Activated CD4-positive, alpha-beta memory T cell treated with anti-CD3 and anti-CD28 coated beads for 36 hours (primary cell): ENCODE measurements around the gene CAND1. TPM values are rescaled to one million over a fixed set of nuclear protein-coding genes. Genes with fewer than 3 reads are reported as not detected.
"Not testable (repeated sequence)": the region's sequence is repeated elsewhere in the genome, so short reads cannot be mapped to it uniquely, and the experiment has no call there.

Experiments
- CTCF ChIA-PET: fragments of 350-600 bp; sonication (Branson Sonifier 250); formaldehyde crosslinking; loops from one replicate; lab custom pipeline; 2021; ENCODE audit warnings: antibody characterized with exemption, inconsistent platforms; lab: Charles Lee
- POLR2A ChIA-PET: fragments of 350-600 bp; sonication (Branson Sonifier 250); formaldehyde crosslinking; loops from one replicate; lab custom pipeline; 2021; ENCODE audit warnings: antibody characterized with exemption; lab: Charles Lee
- DNase-seq: peaks from one replicate; pipeline ENCODE4 v3.0.0-alpha.2; 2020
- H3K27ac Mint-ChIP-seq: one replicate; pipeline ENCODE4 v1.8.0; 2021; ENCODE audit warnings: mixed read lengths
- H3K27me3 Mint-ChIP-seq: one replicate; pipeline ENCODE4 v1.8.0; 2021; ENCODE audit warnings: mixed read lengths
- H3K36me3 Mint-ChIP-seq: one replicate; pipeline ENCODE4 v1.8.0; 2021; ENCODE audit warnings: mixed read lengths
- H3K4me1 Mint-ChIP-seq: one replicate; pipeline ENCODE4 v1.8.0; 2021; ENCODE audit warnings: low read depth, mixed read lengths
- H3K4me3 Mint-ChIP-seq: one replicate; pipeline ENCODE4 v1.8.0; 2021; ENCODE audit warnings: mild to moderate bottlenecking, mixed read lengths
- H3K9me3 Mint-ChIP-seq: one replicate; pipeline ENCODE4 v1.8.0; 2021; ENCODE audit warnings: mixed read lengths
- intact Hi-C: fragments of 100-400 bp; cut with micrococcal nuclease; formaldehyde crosslinking; loops from one replicate; pipeline ENCODE4 v1.15.1; 2023
- total RNA-seq, 2 experiments: library from RNA; stranded (reverse); gene quantifications; one replicate each; pipeline ENCODE4 v1.2.3, GENCODE V29; 2021

The CAND1 gene
- total RNA-seq, 2 experiments from 2014 or later, result 213 to 219 TPM

- no peak for DNase-seq
- ChIA-PET POLR2A (interaction anchor here (0.6 kb wide), 1 partner anchor 328 kb away, joined by 3 read pairs; the partner anchor contains the start of gene DYRK2), CTCF (no interaction called here)
- peaks cover 18% of the 10 kb centered on the region for H3K4me1 Mint-ChIP-seq
- H3K27me3 Mint-ChIP-seq, result no peaks in the 10 kb centered on the region
- no peak overlapping the region for H3K4me3 Mint-ChIP-seq
- peaks cover 12% of the 10 kb centered on the region for H3K9me3 Mint-ChIP-seq
- intact Hi-C loops, result no loop called here
- peaks cover 27% of the 10 kb centered on the region for H3K36me3 Mint-ChIP-seq
- H3K27ac Mint-ChIP-seq, result no peak overlapping the region
These were observed 51.6 kb downstream of the CAND1 start for GRCh38 chr12:67320614-67321295.

DNA sequence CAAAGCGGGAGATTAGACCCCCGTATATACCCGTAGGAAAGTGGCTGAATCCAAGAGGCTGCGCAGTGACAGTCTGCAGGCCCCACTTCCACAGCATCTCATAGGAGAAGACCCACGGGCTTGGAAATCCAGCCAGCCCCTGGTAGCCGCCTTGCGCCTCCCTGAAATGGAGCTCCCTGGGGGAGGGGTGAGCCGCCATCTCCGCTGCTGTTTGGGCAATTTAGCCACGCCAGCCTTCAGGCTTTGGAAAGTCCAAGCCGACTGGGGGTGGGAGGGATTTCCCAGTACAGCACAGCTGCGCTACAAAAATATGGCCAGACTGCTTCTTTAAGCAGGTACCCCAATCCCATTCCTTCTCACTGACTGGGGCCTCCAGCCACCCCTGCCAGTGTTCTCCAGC is 53.4 kb downstream of the CAND1 start:
- Mint-ChIP-seq H3K9me3 (peaks cover 12% of the 10 kb centered on the region), H3K27ac (no peak overlapping the region), H3K27me3 (no peaks in the 10 kb centered on the region), H3K4me3 (no peak overlapping the region), H3K4me1 (peaks cover 18% of the 10 kb centered on the region), H3K36me3 (peaks cover 19% of the 10 kb centered on the region)
- DNase-seq, result no peak
- POLR2A ChIA-PET, result no interaction called here
- CTCF ChIA-PET, result no interaction called here
- intact Hi-C loops, result no loop called here

DNA sequence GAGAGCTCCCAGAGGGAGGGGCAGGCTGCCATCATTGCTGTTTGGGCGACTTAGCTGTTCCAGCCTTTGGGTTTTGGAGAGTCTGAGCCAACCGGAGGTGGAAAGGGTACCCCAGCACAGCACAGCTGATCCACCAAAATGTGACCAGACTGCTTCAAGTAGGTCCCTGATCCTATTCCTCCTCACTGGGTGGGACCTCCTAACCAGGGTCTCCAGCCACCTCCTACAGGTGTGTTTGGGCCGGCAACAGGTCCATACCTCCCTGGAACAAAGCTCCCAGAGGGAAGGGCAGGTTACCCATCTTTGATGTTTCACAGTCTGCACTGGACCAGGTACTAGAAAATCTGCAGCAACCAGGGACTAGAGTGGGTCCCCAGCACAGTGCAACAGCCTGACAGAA is 53.8 kb downstream of the CAND1 start:
- intact Hi-C loops, result no loop called here
- POLR2A ChIA-PET, result interaction anchor here (0.6 kb wide), 1 partner anchor 53 kb away, joined by 3 read pairs; no protein-coding TSS in a partner anchor
- Mint-ChIP-seq H3K9me3 (peaks cover 12% of the 10 kb centered on the region), H3K27ac (no peak overlapping the region), H3K4me3 (no peak overlapping the region), H3K36me3 (peaks cover 19% of the 10 kb centered on the region), H3K4me1 (peaks cover 18% of the 10 kb centered on the region), H3K27me3 (no peaks in the 10 kb centered on the region)
- CTCF ChIA-PET, result no interaction called here
- no peak for DNase-seq

DNA sequence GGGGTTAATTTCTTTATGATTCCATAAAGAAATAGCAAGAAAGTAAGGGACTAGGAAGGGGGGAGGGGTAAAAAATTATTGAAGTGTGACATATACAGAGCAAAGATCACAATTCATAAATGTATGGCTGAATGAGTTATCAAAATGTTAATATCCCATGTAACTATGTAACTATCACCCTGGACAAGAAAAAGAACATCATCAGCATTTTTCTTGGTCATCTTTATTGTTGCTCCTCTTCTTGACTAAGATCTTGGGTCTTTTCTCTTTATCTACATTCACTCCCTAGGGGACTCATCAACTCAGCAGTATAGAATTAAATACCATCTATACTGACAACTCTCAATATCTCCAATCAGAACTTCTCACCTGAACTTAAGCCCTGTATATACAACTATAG is 57.5 kb downstream of the CAND1 start:
- intact Hi-C loops, result no loop called here
- H3K9me3 Mint-ChIP-seq, result peaks cover 12% of the 10 kb centered on the region
- POLR2A ChIA-PET, result no interaction called here
- H3K4me3 Mint-ChIP-seq, result no peak overlapping the region
- DNase-seq, result no peak
- H3K4me1 Mint-ChIP-seq, result peaks cover 3% of the 10 kb centered on the region
- H3K36me3 Mint-ChIP-seq, result peaks cover 6% of the 10 kb centered on the region
- no peaks in the 10 kb centered on the region for H3K27me3 Mint-ChIP-seq
- CTCF ChIA-PET, result interaction anchor here (1.0 kb wide), 1 partner anchor 29 kb away, joined by 3 read pairs; no protein-coding TSS in a partner anchor
- H3K27ac Mint-ChIP-seq, result no peak overlapping the region

DNA sequence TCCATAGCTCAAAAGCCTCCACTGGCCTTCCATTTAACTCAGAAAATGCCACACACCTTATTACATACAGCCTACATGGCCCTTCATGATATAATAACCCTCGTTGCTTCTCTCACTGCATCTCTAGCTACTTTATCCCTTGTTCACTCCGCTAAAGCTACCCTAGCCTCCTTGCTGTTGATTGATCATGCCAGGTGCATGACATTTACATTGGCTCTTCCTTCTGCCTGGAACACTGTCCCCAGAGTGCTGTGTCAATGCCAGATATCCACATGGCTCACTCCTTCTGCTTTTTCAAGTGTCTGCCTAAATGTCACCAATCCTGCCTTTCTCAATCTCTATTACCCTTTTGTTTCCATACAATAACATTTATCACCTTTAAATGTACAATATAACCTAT is 58.3 kb downstream of the CAND1 start:
- Mint-ChIP-seq H3K4me3 (no peak overlapping the region), H3K27me3 (no peaks in the 10 kb centered on the region), H3K27ac (no peak overlapping the region), H3K9me3 (peaks cover 7% of the 10 kb centered on the region), H3K36me3 (no peaks in the 10 kb centered on the region), H3K4me1 (peaks cover 3% of the 10 kb centered on the region)
- no peak for DNase-seq
- POLR2A ChIA-PET, result no interaction called here
- intact Hi-C loops, result no loop called here
- CTCF ChIA-PET, result interaction anchor here (1.0 kb wide), 1 partner anchor 29 kb away, joined by 3 read pairs; no protein-coding TSS in a partner anchor

DNA sequence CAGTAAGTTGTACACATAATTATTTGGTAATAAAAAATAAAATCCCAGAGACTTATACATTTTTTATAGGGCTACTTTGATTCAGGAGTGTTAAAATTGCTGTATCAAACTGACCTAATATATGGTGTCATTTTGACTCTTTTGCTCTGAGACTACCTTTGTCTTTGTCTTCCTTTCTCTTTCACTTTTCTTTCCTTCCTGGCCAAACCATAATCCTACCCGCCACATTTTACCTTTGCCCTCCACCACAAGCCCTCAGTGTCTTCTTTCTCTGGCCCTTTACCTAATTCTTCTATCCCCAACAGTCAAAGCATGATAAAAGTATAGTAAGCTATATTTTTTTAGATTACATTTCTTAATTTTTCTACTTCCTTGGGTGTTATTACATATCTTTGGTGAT is 62.0 kb downstream of the CAND1 start:
- ChIA-PET POLR2A (no interaction called here), CTCF (interaction anchor here (0.7 kb wide), 1 partner anchor 299 kb away, joined by 3 read pairs; no protein-coding TSS in a partner anchor)
- no peak for DNase-seq
- peaks cover 2% of the 10 kb centered on the region for H3K36me3 Mint-ChIP-seq
- no peaks in the 10 kb centered on the region for H3K27me3 Mint-ChIP-seq
- no peak overlapping the region for H3K27ac Mint-ChIP-seq
- no peak overlapping the region for H3K4me3 Mint-ChIP-seq
- H3K9me3 Mint-ChIP-seq, result peaks cover 2% of the 10 kb centered on the region
- peaks cover 3% of the 10 kb centered on the region for H3K4me1 Mint-ChIP-seq
- intact Hi-C loops, result no loop called here

DNA sequence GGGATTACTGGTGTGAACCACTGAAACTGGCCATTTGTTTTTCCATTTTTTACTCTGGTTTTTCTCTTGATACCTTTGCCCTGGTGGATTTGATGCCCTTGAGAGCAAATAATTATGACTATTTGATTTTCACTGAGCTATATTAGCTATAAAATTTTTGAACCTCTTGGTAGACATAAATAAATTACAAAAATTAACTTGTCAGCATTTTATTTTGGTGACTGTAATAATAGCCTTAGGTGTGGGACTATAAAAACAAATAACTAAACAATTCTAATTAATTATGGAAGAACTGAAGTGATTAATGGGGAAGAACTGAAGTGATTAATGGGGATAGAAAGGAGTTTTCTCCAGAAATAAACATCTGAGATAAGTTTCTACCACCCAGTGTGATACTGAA is 62.7 kb downstream of the CAND1 start:
- Mint-ChIP-seq H3K36me3 (peaks cover 2% of the 10 kb centered on the region), H3K4me1 (peaks cover 3% of the 10 kb centered on the region), H3K9me3 (peaks cover 2% of the 10 kb centered on the region), H3K27me3 (no peaks in the 10 kb centered on the region), H3K27ac (no peak overlapping the region), H3K4me3 (no peak overlapping the region)
- CTCF ChIA-PET, result interaction anchor here (0.7 kb wide), 1 partner anchor 299 kb away, joined by 3 read pairs; no protein-coding TSS in a partner anchor
- intact Hi-C loops, result no loop called here
- POLR2A ChIA-PET, result no interaction called here
- no peak for DNase-seq

DNA sequence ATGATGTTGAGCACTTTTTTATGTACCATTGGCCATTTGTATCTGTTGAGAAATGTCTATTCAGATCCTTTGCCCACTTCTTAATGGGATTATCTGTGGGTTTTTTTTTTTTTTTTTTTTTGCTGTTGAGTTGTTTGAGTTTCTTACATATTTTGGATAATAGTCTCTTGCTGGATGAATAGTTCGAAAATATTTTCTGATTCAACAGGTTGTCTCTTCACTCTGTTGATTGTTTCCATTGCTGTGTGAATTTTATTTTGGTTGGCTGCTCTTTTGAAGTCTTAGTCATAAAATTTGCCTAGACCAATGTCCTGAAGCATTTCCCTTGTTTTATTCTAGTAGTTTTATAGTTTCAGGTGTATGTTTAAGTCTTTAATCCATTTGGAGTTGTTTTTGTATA is 64.5 kb downstream of the CAND1 start:
- peaks cover 14% of the 10 kb centered on the region for H3K9me3 Mint-ChIP-seq
- intact Hi-C loops, result no loop called here
- no peak overlapping the region for H3K4me3 Mint-ChIP-seq
- ChIA-PET POLR2A (no interaction called here), CTCF (no interaction called here)
- H3K36me3 Mint-ChIP-seq, result peaks cover 12% of the 10 kb centered on the region
- H3K27ac Mint-ChIP-seq, result no peak overlapping the region
- H3K4me1 Mint-ChIP-seq, result peaks cover 3% of the 10 kb centered on the region
- DNase-seq, result no peak
- H3K27me3 Mint-ChIP-seq, result no peaks in the 10 kb centered on the region

DNA sequence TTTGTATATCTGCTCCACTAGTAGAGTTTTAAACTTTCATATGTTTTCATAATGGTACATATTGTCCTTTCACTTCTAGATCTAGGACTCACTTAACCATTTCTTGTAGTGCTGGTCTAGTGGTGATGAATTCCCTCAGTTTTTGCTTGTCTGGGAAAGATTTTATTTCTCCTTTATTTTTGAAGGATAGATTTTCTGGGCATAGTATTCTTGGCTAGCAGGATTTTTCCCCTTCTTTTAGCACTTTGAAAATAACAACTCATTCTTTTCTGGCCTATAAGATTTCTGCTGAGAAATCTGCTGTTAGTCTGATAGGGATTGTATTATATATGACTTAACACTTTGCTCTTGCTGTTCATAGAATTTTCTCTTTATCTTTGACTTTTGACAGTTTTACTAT is 69.3 kb downstream of the CAND1 start:
- H3K4me1 Mint-ChIP-seq, result no peaks in the 10 kb centered on the region
- CTCF ChIA-PET, result no interaction called here

DNA sequence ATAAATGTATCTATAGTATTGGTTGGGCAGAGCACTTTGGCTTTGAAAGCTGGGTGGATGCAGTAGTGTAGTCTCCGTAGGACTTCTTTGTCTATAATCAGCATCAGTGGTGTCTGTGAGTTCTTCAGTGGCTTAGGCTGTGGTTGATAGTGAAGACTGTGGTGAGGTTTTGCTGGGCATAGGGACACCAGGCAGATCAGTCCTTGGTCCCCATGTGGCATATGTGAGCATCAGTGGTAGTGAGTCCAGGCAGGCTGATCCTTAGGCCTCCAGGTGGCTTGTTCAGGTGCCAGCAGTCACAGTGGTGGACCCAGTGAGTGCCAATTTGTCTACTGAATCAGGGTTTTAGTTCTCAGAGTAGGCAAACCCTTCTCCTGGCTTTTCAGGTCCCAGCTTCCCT is 70.4 kb downstream of the CAND1 start:
- Mint-ChIP-seq H3K27me3 (no peaks in the 10 kb centered on the region), H3K36me3 (peaks cover 23% of the 10 kb centered on the region), H3K4me1 (no peaks in the 10 kb centered on the region), H3K27ac (no peak overlapping the region), H3K9me3 (peaks cover 29% of the 10 kb centered on the region), H3K4me3 (no peak overlapping the region)
- CTCF ChIA-PET, result no interaction called here
- intact Hi-C loops, result no loop called here
- DNase-seq, result no peak
- POLR2A ChIA-PET, result no interaction called here

More for the DNA sequence above, 69.3 kb downstream of the CAND1 start:
- Mint-ChIP-seq H3K4me3 (no peak overlapping the region), H3K27ac (no peak overlapping the region), H3K36me3 (peaks cover 22% of the 10 kb centered on the region), H3K27me3 (no peaks in the 10 kb centered on the region), H3K9me3 (peaks cover 31% of the 10 kb centered on the region)
- intact Hi-C loops, result no loop called here
- POLR2A ChIA-PET, result no interaction called here
- DNase-seq, result no peak

GRCh38 chr12:67341086-67341485 is 71.9 kb downstream of the CAND1 start:
- CTCF ChIA-PET, POLR2A ChIA-PET: not testable (repeated sequence)
- H3K36me3 Mint-ChIP-seq, result peaks cover 26% of the 10 kb centered on the region

GRCh38 chr12:67344979-67345710 is 76.0 kb downstream of the CAND1 start:
- ChIA-PET POLR2A (no interaction called here), CTCF (no interaction called here)
- DNase-seq, result no peak
- Mint-ChIP-seq H3K27me3 (no peaks in the 10 kb centered on the region), H3K4me1 (no peaks in the 10 kb centered on the region), H3K9me3 (peaks cover 16% of the 10 kb centered on the region), H3K36me3 (peaks cover 10% of the 10 kb centered on the region), H3K27ac (no peak overlapping the region), H3K4me3 (no peak overlapping the region)
- intact Hi-C loops, result no loop called here

More at GRCh38 chr12:67341086-67341485, 71.9 kb downstream of the CAND1 start:
- H3K27ac Mint-ChIP-seq, H3K4me1 Mint-ChIP-seq, H3K27me3 Mint-ChIP-seq, H3K4me3 Mint-ChIP-seq, intact Hi-C loops, DNase-seq: not testable (repeated sequence)
- peaks cover 32% of the 10 kb centered on the region for H3K9me3 Mint-ChIP-seq
